Measurements from ENCODE around the gene CIRBP. TPM values are rescaled to one million over a fixed set of nuclear protein-coding genes. Genes with fewer than 3 reads are reported as not detected.

Gene CIRBP
- total and polyA plus RNA-seq, 9 of the 15 experiments (the other 6 are each of a cell fraction or from before 2014, with no cell fraction given) = 20.5 to 327 (median 176) TPM

- no peak for TF ChIP-seq ETV6 (IDR thresholded peaks at IDR 0.05; ENCODE audit: borderline replicate concordance in 1 of 2, low read depth in 2 of 2, low read length in 1 of 2)
- no peak for TF ChIP-seq ETV6 (CRISPR knock-in tag; IDR thresholded peaks at IDR 0.05; ENCODE audit: borderline replicate concordance)
- no peak for TF ChIP-seq CEBPG (CRISPR knock-in tag; IDR thresholded peaks at IDR 0.05)
- TF ChIP-seq CEBPG (tag; conservative IDR thresholded peaks at IDR 0.05 in 1 of 2, IDR thresholded peaks at IDR 0.05 in 1 of 2) = no peak
- TF ChIP-seq EZH2 (IDR thresholded peaks at IDR 0.05; ENCODE audit: borderline replicate concordance, low read depth, low read length) = no peak
- TF ChIP-seq SIX5 (IDR thresholded peaks at IDR 0.05; ENCODE audit: borderline replicate concordance in 1 of 2, insufficient read depth in 1 of 2, low read depth in 1 of 2, low read length in 2 of 2) = no peak
- no peak for TF ChIP-seq ZKSCAN8 (CRISPR knock-in tag; IDR thresholded peaks at IDR 0.05)
- no peak for TF ChIP-seq NBN (IDR thresholded peaks at IDR 0.05; ENCODE audit: low read depth)
- no peak for TF ChIP-seq ZNF140 (CRISPR knock-in tag; IDR thresholded peaks at IDR 0.05)
- TF ChIP-seq GATAD2A (IDR thresholded peaks at IDR 0.05) = no peak; the same call in 1 of the 2 replicates
- no peak for TF ChIP-seq EP400 (IDR thresholded peaks at IDR 0.05)
- TF ChIP-seq PHTF2 (CRISPR knock-in tag; IDR thresholded peaks at IDR 0.05) = no peak
- no peak for TF ChIP-seq ZNF12 (CRISPR knock-in tag; IDR thresholded peaks at IDR 0.05)
- no peak for TF ChIP-seq STAT5A (IDR thresholded peaks at IDR 0.05; ENCODE audit: borderline replicate concordance, low read length)
- TF ChIP-seq ZNF436 (CRISPR knock-in tag; IDR thresholded peaks at IDR 0.05) = no peak
- TF ChIP-seq PCBP1 (IDR thresholded peaks at IDR 0.05; ENCODE audit: low read depth, low read length, poor library complexity, severe bottlenecking) = no peak
- TF ChIP-seq ZNF224 (CRISPR knock-in tag; IDR thresholded peaks at IDR 0.05) = no peak
- TF ChIP-seq HDGF (IDR thresholded peaks at IDR 0.05) = peak; percentile 95
- TF ChIP-seq SRSF9 (IDR thresholded peaks at IDR 0.05; ENCODE audit: borderline replicate concordance, low read depth, low read length) = no peak
- no peak for TF ChIP-seq ZNF239 (CRISPR knock-in tag; IDR thresholded peaks at IDR 0.05)
- TF ChIP-seq ZEB2 (IDR thresholded peaks at IDR 0.05) = peak; percentile 38; the same call in 1 of the 2 replicates
- TF ChIP-seq BMI1 (IDR thresholded peaks at IDR 0.05; ENCODE audit: low read length) = no peak
- TF ChIP-seq PPARD (CRISPR knock-in tag; IDR thresholded peaks at IDR 0.05) = no peak
- TF ChIP-seq KAT2B (IDR thresholded peaks at IDR 0.05; ENCODE audit: low read depth, low read length) = no peak
- no peak for TF ChIP-seq CHD2 (IDR thresholded peaks at IDR 0.05; ENCODE audit: low read depth, low read length)
- no peak for TF ChIP-seq LARP7 (IDR thresholded peaks at IDR 0.05)
- no peak for TF ChIP-seq CBX8 (IDR thresholded peaks at IDR 0.05; ENCODE audit: borderline replicate concordance, extremely low read depth, low read depth, low read length, poor library complexity, severe bottlenecking)
- peak; percentile 99 for TF ChIP-seq FOSL1 (tag; conservative IDR thresholded peaks at IDR 0.05)
- no peak for TF ChIP-seq CTCFL (IDR thresholded peaks at IDR 0.05; ENCODE audit: borderline replicate concordance, insufficient read depth, low read depth, low read length, poor library complexity, severe bottlenecking)
- no peak for TF ChIP-seq ZNF785 (CRISPR knock-in tag; IDR thresholded peaks at IDR 0.05)
- no peak for TF ChIP-seq NCOA1 (IDR thresholded peaks at IDR 0.05; ENCODE audit: low read depth)
Observed at GRCh38 chr19:1264801-1265614, 4.1 kb upstream of the CIRBP start (continued).

All from K562 (cell line).